Activated CD4-positive, alpha-beta T cell treated with anti-CD3 and anti-CD28 coated beads, Interleukin-2, Interleukin-4, amounts not matched to agents 100 ng/mL and 50 ng/mL, durations not matched to agents 16 hours and 8 hours (primary cell): Measurements from ENCODE around the gene MTF1.
A peak's percentile ranks its signal among the peaks of the same experiment; 100 is the strongest.
"Not testable (repeated sequence)": the region's sequence is repeated elsewhere in the genome, so short reads cannot be mapped to it uniquely, and the experiment has no call there.

Experiments
- DNase-seq: peaks from one replicate; pipeline ENCODE4 v3.0.0-alpha.2; 2020; ENCODE audit warnings: low spot score

The MTF1 gene

GRCh38 chr1:37859507-37860345, at the start of gene MTF1:
Gene MTF1, minus strand, starts transcription at chr1:37859592. Its CDS starts 1,934 bp downstream, at chr1:37857658.
- DNase-seq, result peak; percentile 98

- DNase-seq, result not testable (repeated sequence)
Observed at GRCh38 chr1:37908531-37908930, 49.1 kb upstream of the MTF1 start.

- DNase-seq, result not testable (repeated sequence)
Observed at GRCh38 chr1:37907416-37908125, 48.2 kb upstream of the MTF1 start.

- not testable (repeated sequence) for DNase-seq
Observed at GRCh38 chr1:37906591-37906990, 47.2 kb upstream of the MTF1 start.

- no peak for DNase-seq
Observed at GRCh38 chr1:37905727-37906126, 46.3 kb upstream of the MTF1 start.

- not testable (repeated sequence) for DNase-seq
Observed at GRCh38 chr1:37903921-37904320, 44.5 kb upstream of the MTF1 start.

- DNase-seq, result no peak
Observed at GRCh38 chr1:37902983-37903382, 43.6 kb upstream of the MTF1 start.

GRCh38 chr1:37901893-37902225, 42.5 kb upstream of the MTF1 start:
- DNase-seq, result no peak

- no peak for DNase-seq
Observed at GRCh38 chr1:37901191-37901892, 42.0 kb upstream of the MTF1 start.

GRCh38 chr1:37897563-37897962, 38.2 kb upstream of the MTF1 start:
- not testable (repeated sequence) for DNase-seq

- no peak for DNase-seq
Observed at GRCh38 chr1:37893673-37894072, 34.3 kb upstream of the MTF1 start.

GRCh38 chr1:37892151-37893047, 33.0 kb upstream of the MTF1 start:
- DNase-seq, result no peak

- DNase-seq, result peak; percentile 15
Observed at GRCh38 chr1:37890378-37891014, 31.1 kb upstream of the MTF1 start.

- DNase-seq, result no peak
Observed at GRCh38 chr1:37888022-37888700, 28.8 kb upstream of the MTF1 start.

GRCh38 chr1:37884145-37884544, 24.8 kb upstream of the MTF1 start:
- DNase-seq, result no peak

GRCh38 chr1:37883671-37884070, 24.3 kb upstream of the MTF1 start:
- DNase-seq, result no peak

GRCh38 chr1:37879865-37880264, 20.5 kb upstream of the MTF1 start:
- DNase-seq, result no peak

- DNase-seq, result no peak
Observed at GRCh38 chr1:37878071-37878470, 18.7 kb upstream of the MTF1 start.

- no peak for DNase-seq
Observed at GRCh38 chr1:37875833-37876232, 16.4 kb upstream of the MTF1 start.

- DNase-seq, result no peak
Observed at GRCh38 chr1:37872692-37873091, 13.3 kb upstream of the MTF1 start.

GRCh38 chr1:37868466-37868865, 9.1 kb upstream of the MTF1 start:
- DNase-seq, result no peak
